Neural crest cell (in vitro differentiated cells): ENCODE measurements around the gene ASF1B. TPM values are rescaled to one million over a fixed set of nuclear protein-coding genes. Genes with fewer than 3 reads are reported as not detected.

Source experiments
- DNase-seq: peaks from one replicate; pipeline ENCODE4 v3.0.0; 2021; ENCODE audit warnings: low read depth, mixed read lengths, low spot score
- H3K27ac Mint-ChIP-seq: one replicate; pipeline ENCODE4 v1.8.0; 2021; ENCODE audit warnings: mild to moderate bottlenecking, mixed read lengths; ENCODE audit not compliant: unreplicated experiment
- H3K27me3 Mint-ChIP-seq: 2 replicates; pipeline ENCODE4 v1.8.0; 2021; ENCODE audit warnings: low read depth, mild to moderate bottlenecking, mixed read lengths
- H3K36me3 Mint-ChIP-seq: 2 replicates; pipeline ENCODE4 v1.8.0; 2021; ENCODE audit warnings: low read depth, mild to moderate bottlenecking, mixed read lengths
- H3K4me1 Mint-ChIP-seq: 2 replicates; pipeline ENCODE4 v1.8.0; 2021; ENCODE audit warnings: mixed read lengths
- H3K4me3 Mint-ChIP-seq: one replicate; pipeline ENCODE4 v1.8.0; 2021; ENCODE audit warnings: mild to moderate bottlenecking, mixed read lengths
- H3K9me3 Mint-ChIP-seq: 2 replicates; pipeline ENCODE4 v1.8.0; 2021; ENCODE audit warnings: mixed read lengths
- total RNA-seq: library from RNA; stranded (reverse); gene quantifications from 2 replicates; pipeline ENCODE4 v1.2.1, GENCODE V29; 2021
- TF ChIP-seq, protein P1 (sequence below): fragments of 200-600 bp; sonication (generic); conservative IDR thresholded peaks from 2 replicates; pipeline ENCODE4 v1.5.0; 2021; ENCODE audit warnings: antibody characterized with exemption, mild to moderate bottlenecking

ASF1B gene
- total RNA-seq, 1 donor from 2014 or later = 55.6 TPM

DNA sequence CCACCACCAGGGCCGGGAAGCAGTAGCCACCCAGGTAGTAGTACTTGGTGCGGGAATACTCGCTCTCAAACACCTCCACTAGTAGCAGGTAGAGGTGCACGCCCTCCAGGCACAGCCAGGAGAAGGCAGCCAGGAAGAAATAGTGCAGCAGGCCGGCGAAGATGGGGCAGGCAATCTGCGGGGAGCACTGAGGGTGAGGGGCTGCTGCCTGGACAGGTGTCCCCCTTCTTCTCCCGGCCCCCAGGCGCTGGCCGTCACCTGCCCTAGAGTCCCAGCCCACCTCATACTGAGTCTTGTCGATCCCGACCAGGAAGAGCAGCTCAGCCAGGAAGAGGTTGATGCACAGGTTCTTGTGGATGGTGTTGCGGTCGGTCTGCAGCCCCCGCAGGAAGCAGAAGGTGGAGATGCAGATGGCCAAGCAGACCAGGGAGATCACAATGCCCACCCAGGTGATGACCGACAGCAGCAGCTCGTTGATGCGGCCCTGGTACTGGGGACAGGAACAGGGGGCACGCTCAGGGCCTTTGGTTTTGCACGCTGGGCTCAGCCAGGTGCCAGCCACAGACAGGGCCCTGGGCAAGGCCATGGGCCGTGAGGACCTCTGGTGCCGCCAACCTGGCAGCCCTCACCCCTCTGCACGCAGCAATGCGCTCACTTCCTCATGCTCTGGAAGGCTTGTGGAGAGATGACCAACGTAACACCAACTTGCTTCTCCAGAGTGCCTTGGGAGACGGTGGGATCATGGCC, 20.8 kb upstream of the ASF1B start:
- TF ChIP-seq, protein P1, sequence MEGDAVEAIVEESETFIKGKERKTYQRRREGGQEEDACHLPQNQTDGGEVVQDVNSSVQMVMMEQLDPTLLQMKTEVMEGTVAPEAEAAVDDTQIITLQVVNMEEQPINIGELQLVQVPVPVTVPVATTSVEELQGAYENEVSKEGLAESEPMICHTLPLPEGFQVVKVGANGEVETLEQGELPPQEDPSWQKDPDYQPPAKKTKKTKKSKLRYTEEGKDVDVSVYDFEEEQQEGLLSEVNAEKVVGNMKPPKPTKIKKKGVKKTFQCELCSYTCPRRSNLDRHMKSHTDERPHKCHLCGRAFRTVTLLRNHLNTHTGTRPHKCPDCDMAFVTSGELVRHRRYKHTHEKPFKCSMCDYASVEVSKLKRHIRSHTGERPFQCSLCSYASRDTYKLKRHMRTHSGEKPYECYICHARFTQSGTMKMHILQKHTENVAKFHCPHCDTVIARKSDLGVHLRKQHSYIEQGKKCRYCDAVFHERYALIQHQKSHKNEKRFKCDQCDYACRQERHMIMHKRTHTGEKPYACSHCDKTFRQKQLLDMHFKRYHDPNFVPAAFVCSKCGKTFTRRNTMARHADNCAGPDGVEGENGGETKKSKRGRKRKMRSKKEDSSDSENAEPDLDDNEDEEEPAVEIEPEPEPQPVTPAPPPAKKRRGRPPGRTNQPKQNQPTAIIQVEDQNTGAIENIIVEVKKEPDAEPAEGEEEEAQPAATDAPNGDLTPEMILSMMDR = no peak
- H3K9me3 Mint-ChIP-seq = no peaks in the 10 kb centered on the region
- H3K4me3 Mint-ChIP-seq = no peak overlapping the region
- H3K4me1 Mint-ChIP-seq = peaks cover 4% of the 10 kb centered on the region
- no peak for DNase-seq
- H3K27ac Mint-ChIP-seq = no peak overlapping the region
- H3K27me3 Mint-ChIP-seq = no peaks in the 10 kb centered on the region
- H3K36me3 Mint-ChIP-seq = no peaks in the 10 kb centered on the region

DNA sequence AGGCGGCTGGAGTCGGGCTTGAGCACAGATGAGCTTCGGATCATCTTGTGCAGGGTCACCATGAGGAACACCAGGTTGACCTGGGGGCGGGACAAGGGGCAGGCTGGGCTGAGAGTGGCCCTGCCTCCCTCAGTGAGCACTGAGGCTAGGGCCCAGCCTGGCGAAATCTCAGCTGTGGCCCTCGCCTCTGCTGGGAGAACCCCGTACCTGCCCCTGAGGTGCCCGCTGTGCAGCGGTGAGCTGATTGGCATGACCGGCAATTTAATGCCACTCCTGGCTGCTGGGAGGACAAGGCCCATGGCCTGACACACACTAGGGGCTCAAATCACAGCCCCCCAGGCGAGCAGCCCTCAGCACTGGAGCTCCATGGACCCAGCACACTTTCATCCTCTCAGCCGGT, 19.7 kb upstream of the ASF1B start:
- Mint-ChIP-seq H3K36me3 (no peaks in the 10 kb centered on the region), H3K9me3 (no peaks in the 10 kb centered on the region), H3K4me3 (no peak overlapping the region), H3K27ac (no peak overlapping the region), H3K4me1 (peaks cover 4% of the 10 kb centered on the region), H3K27me3 (no peaks in the 10 kb centered on the region)
- TF ChIP-seq, protein P1 = no peak
- no peak for DNase-seq

GRCh38 chr19:14155371-14155770, 19.0 kb upstream of the ASF1B start:
- H3K27me3 Mint-ChIP-seq = no peaks in the 10 kb centered on the region
- peaks cover 4% of the 10 kb centered on the region for H3K4me1 Mint-ChIP-seq
- H3K4me3 Mint-ChIP-seq = no peak overlapping the region
- no peak for DNase-seq
- H3K36me3 Mint-ChIP-seq = no peaks in the 10 kb centered on the region
- no peak overlapping the region for H3K27ac Mint-ChIP-seq
- no peaks in the 10 kb centered on the region for H3K9me3 Mint-ChIP-seq
- TF ChIP-seq, protein P1 = no peak

GRCh38 chr19:14152713-14153112, 16.3 kb upstream of the ASF1B start:
- no peak overlapping the region for H3K4me3 Mint-ChIP-seq
- no peaks in the 10 kb centered on the region for H3K36me3 Mint-ChIP-seq
- TF ChIP-seq, protein P1 = no peak
- DNase-seq = no peak
- no peak overlapping the region for H3K27ac Mint-ChIP-seq
- H3K4me1 Mint-ChIP-seq = peaks cover 12% of the 10 kb centered on the region
- H3K9me3 Mint-ChIP-seq = no peaks in the 10 kb centered on the region
- H3K27me3 Mint-ChIP-seq = no peaks in the 10 kb centered on the region

DNA sequence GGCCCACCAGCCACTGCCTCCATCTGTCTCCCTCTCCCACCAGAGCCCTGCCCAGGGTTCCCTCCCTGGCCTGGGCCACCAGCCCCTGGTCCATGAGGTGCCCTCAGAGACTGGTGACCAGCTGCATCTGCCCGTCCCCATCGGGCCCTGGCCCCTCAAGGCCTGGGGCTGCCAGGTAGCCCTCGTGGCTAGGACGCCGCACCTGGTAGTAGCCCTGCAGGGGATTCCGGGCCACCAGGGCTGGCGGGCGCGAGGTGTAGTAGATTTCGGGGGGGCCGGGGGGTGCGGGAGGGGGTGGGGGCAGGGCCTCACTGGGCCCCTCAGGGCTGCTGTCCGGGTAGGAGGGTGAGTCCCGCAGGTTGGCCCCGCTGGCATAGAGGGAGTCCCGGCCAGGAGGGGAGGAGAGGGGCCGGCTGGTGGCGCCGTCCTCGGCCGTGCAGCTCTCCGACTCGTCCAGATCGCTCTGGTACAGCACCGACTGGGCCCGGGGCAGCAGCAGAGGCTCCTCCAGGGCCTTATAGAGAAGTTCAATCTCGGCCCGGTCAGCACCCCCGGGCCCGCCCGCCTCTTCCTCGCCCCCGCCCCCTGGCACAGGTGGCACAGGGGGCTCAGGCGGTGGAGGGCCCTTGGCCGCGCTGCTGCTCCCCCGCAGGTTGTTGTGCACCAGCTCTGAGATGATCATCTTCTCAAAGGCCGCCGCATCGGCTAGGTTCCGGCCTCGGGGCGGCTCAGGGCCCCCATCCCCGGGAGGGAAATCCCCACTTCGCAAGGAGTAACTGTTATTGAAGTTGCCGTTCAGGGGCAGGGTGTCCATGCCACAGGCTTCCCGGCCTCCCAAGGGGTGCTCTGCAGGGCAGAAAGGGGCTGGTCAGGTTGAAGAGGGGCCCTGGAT, 14.6 kb upstream of the ASF1B start:
- DNase-seq = no peak
- H3K4me3 Mint-ChIP-seq = no peak overlapping the region
- peaks cover 13% of the 10 kb centered on the region for H3K4me1 Mint-ChIP-seq
- TF ChIP-seq, protein P1 = no peak
- H3K9me3 Mint-ChIP-seq = no peaks in the 10 kb centered on the region
- no peaks in the 10 kb centered on the region for H3K36me3 Mint-ChIP-seq
- H3K27me3 Mint-ChIP-seq = no peaks in the 10 kb centered on the region
- no peak overlapping the region for H3K27ac Mint-ChIP-seq
